ENCODE data around the gene SPATS2.
"Not testable (repeated sequence)": the region's sequence is repeated elsewhere in the genome, so short reads cannot be mapped to it uniquely, and the experiment has no call there.

SPATS2 gene

DNA sequence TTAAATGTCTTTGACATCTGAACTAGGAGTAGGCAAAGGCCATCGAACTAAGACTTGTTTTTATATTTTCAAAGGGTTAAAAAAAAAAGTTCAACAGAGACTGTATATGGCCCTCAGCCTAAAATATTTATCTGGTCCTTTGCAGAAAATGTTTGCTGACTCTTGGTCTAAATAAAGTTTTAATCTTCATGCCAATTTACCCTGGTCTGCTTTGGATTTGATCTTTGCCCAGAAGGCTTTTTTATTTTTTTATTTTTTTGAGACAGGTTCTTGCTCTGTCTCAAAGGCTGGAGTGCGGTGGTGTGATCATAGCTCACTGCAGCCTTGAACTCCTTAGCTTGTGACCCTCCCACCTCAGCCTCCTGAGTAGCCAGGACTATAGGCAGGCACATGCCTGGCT, 47.1 kb downstream of the SPATS2 start:
- DNase-seq = no peak

DNA sequence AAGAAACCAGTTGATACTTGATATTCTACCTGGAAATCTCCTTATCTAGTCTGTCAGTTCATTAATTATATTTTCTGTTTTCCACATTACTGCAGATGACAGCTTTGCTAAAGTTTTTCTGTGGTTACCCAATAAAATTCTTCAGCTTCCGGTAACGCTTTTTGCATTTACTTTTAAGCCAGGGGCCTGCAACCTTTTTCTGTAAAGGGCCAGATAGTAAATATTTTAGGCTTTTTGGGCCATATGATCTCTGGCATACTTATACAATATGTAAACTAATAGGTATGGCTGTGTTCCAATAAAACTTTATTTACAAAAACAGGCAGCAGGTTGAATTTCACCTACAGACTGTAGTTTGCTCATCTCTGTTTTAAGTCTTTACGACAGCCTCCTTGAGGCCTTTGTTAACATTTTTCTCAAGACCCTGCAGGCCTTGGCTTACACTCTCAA, 48.3 kb downstream of the SPATS2 start:
- DNase-seq = no peak

DNA sequence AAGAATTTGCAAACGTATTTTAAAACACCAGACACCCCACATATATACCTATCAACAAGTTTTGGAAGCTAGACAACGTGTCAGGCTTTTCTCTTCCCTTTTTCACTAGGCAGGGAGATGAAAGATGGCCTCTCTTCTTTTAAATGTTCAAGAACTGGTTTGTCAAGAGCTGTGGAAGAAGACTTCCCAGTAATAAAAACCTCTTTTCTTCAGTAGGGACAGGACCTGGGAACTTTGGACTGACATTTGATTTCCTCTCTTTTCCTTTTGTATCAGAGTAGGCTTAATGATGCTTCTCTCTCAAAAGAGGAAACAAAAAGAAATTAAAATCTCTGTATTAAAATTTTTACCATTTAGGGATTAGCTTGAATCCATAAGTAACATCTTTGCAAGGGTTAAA, 49.6 kb downstream of the SPATS2 start:
- DNase-seq = no peak

DNA sequence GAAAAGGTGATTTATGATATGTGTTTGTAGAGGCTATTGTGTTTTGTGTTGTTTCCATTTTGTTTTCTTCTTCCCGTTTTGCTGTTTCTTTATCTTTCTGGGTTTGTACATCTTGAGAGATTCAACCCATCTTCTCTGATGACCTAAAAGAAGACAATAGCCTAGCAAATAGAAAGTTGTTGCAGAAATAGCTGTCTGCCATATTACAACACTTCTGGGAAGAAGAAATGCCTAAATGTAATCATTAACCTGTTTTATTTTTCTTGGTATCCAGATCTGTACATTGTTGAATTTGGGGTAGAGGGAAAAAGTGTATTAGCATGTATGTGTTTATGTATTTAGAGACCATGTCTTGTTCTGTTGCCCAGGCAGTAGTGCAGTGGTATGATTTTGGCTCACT, 50.3 kb downstream of the SPATS2 start:
- DNase-seq = no peak

DNA sequence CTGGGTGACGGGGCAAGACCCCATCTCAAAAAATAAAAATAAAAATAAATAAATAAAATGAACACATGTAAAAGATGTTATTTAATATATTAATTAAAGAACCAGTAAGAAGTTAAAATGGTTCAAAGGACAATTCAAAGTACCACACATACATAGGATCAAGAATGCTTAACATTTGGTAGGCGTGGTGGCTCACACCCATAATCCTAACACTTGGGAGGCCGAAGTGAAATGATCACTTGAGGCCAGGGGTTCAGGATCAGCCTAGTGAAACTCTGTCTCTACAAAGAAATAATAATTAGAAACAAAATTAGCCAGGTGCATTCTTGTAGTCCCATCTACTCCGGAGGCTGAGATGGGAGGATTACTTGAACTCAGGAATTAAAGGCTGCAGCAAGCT, 53.3 kb downstream of the SPATS2 start:
- no peak for DNase-seq

DNA sequence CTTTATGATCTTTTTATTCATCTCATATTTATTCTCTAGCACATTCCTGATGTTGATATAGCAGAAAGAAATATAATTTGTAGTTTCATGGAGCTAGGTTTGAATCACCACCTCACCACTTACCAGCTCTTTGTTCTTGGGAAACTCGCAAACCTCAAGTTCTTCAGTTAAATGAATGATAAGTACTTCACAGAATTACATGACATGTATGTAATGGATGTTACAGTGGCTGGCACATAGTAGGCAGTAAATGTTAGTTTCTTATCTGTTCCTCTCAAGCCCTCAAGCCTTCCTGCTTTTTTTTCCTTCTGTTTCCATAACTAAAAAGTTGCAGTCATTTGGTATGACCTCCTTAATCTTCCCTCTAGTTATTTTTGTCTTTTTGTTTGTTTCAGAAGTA, 54.9 kb downstream of the SPATS2 start:
- DNase-seq = no peak

DNA sequence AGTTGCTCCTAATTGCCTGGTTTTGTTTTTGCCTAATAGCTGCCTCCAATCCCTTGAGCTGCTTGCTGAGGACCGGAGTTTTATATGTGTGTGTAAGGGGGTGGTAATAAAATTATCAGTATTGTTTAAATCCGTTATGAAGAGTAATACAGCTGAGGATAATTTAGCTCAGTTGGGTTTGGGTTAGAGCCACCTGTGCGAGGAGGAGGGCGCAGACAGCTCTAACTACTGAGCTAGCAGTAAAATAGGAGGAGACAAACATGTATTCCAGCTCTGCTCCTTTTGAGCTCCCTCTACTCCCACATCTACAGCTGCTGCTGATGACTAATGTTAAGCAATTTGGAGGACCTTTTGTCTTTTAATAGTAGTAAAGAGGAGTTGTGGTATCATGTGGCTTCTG, 61.5 kb downstream of the SPATS2 start:
- no peak for DNase-seq

DNA sequence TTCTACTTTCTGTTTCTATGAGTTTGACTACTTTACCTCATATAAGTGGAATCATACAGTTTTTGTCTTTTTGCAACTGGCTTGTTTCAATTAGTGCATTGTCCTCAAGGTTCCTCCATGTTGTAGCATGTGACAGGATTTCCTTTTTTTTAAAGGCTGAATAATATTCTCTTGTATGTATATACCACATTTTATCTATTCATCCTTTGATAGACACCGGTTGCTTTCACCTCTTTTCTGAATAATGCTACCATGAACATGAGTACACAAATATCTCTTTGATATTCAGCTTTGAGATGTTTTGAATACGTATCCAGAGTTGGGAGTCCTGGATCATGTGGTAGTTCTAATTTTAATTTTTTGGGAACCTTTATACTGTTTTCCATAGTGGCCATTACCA, 65.4 kb downstream of the SPATS2 start:
- DNase-seq = no peak

DNA sequence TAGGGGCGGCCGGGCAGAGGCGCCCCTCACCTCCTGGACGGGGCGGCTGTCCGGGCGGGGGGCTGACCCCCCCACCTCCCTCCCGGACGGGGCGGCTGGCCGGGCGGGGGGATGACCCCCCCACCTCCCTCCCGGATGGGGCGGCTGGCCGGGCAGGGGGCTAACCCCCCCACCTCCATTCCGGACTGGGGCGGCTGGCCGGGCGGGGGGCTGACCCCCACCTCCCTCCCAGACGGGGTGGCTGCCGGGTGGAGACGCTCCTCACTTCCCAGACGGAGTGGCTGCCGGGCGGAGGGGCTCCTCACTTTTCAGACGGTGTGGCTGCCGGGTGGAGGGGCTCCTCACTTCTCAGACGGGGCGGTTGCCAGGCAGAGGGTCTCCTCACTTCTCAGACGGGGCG, 69.5 kb downstream of the SPATS2 start:
- not testable (repeated sequence) for DNase-seq

DNA sequence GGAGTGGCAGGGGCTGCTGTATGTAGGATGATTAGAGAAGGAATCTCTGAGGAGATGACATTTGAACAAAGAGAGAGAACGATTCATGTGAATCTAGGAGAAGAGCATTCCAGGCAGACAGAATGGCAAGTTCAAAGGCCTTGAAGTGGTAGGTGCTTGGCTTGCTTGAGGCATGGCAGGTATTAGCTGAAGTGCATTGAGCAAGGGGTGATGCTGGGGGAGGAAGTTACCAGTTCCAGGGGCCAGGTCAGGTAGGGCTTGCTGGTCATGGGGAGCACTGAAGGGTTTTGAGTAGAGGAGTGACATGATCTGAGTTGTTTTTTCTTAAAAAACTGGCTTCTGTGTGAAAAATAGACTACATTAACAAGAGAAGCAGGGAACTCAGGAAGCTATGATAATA, 71.8 kb downstream of the SPATS2 start:
- DNase-seq = no peak

DNA sequence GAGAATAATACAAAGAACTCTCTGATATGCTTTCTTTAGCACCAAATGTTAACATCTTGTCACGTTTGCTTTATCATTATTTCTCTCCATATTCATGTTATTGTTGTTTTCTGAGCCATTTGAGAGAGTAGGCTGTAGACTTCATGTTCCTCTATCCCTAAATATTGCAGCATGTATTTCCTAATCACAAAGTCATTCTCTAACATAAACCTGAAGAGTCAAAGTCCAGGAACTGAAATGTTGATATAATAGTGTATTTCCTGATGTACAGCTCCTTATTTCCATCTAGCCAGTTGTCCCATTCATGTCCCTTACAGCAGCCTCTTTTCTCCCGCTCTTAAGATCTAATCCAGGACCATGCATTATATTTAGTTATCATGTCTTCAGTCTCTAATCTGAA, 72.8 kb downstream of the SPATS2 start:
- DNase-seq = no peak

DNA sequence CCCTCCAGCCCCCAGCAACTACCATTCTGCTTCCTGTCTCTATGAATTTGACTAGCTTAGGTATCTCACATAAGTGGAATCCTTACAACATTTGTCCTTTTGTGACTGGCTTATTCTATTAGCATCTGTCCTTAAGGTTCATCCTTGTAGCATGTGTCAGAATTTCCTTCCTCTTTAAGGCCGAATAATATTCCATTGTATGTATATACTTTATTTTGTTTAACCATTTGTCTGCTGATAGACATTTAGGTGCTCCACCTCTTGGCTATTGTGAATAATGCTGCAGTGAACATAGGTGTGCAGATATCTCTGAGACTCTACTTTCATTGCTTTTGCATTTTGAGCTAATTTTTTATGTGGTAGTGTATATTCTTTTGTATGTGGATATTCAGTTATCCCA, 75.7 kb downstream of the SPATS2 start:
- no peak for DNase-seq

DNA sequence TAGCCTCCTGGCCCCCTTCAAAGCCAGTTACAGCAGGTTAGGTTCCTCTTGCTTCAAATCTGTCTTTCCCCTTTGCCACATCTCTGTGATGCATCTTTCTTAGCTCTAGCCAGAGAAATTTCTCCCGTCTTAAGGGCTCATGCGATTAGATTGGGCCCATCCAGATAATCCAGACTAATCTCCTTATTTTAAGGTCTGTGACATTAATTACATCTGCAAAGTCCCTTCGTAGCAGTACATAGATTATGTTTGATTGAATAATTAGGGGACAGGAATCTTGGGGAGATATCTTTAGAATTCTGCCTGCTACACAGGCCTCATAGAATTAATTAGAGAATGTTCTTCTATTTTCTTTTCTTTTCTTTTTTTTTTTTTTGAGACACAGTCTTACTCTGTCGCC, 79.3 kb downstream of the SPATS2 start:
- DNase-seq = no peak

DNA sequence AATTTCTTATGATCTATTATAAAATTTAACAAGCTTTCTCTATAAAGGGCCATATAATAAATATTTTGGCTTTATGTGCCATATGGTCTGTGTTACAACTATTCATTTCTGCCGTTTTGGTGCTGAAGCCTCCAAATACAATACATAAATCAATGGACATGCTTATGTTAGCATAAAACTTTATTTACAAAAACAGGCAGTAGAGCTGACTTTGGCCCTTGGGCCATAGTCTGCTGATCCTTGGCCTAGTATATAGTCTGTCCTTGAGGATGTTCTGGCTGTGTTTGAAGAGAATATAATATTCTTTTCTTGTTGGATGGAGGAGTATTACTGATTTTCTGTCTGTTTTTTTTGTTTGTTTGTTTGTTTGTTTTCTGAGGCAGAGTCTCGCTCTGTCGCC, 81.6 kb downstream of the SPATS2 start:
- no peak for DNase-seq

DNA sequence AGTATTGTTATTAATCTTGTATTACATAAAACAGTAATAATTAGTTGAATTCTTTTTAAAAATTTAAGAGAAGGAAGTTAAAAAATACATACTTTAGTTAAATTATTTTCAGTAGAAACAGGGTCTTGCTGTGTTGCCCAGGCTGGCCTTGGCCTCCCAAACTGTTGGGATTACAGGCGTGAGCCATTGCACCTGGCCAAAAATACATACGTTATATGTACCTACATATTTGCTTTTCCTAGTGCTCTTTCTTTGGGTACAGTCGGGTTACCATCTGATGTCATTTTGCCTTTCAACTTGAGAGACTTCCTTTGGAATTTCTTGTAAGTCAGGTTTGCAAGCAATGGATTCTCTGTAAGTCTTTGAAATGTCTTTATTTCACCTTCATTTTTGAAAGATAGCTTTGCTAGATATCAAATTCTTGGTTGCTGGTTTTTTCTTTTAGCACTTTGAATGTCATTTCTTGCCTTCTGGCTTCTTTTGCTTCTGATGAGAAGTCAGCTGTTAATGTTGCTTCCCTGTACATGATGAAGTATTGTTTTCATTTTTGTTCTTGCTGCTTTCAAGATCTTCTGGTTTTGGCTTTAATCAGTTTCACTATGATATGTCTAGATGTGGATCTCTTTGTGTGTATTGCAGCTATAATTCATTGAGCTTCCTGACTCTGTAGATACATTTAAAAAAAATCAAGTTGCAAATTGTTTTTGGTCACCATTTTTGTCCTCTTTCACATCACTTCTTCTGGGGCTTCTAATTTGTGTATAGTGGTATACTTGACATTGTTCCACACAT, 84.4 kb downstream of the SPATS2 start:
- no peak for DNase-seq

DNA sequence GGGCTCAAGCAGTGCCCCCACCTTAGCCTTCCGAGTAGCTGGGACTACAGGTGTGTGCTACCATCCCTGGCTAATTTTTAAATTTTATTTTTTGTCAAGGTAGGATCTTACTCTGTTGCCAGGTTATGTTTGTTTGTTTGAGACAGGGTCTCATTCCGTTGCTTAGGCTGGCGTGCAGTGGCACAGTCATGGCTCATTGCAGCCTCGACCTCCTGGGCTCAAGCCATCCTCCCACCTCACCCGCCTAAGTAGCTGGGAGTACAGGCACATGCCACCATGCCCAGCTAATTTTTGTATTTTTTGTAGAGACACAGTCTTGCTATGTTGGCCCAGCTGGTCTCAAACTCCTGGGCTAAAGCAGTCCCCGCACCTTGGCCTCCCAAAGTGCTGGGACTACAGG, 88.2 kb downstream of the SPATS2 start:
- no peak for DNase-seq

DNA sequence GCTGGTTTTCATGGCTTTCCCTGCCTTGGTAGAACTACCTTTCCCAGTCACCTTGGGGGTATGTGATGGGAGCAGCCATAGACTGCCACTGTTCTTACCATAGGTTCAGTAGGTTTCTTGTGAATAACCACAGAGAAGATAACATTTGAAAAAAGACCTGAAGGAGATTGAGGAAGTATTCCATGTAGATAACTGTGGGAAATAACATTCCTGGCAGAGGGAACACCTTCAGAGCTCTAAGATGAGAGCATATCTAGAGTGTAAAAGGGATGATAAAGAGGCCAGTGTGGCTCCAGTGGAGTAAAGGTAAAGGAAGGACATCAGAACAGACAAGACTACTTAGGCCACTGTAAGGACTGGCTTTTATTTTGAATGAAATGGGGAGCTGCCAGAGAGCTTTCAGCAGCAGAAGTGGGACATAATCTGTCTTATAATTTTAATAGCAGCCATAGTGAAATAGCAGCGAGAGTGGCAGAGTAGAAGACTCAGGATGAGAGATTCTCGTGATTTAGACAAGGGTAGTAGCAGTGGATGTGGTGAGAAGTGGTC, 88.9 kb downstream of the SPATS2 start:
- DNase-seq = no peak

DNA sequence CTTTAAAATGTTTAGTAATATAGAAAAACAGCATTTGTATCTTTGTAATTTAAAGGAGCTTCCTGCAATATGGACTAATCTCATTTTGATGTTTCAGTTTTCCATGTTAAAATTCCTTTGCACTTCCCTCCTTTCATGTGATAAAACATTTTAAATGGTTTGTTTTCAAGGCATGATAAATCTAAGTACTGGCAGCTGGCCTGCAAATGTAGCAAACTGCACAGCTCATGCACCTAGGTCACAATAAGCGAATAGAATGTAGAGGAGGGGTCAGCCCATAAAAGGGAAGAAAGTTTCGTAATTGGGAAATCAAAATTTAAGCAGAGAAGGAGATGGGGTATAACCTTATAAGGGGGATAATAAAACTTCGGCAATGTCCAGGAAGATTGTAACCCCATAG, 91.6 kb downstream of the SPATS2 start:
- no peak for DNase-seq

DNA sequence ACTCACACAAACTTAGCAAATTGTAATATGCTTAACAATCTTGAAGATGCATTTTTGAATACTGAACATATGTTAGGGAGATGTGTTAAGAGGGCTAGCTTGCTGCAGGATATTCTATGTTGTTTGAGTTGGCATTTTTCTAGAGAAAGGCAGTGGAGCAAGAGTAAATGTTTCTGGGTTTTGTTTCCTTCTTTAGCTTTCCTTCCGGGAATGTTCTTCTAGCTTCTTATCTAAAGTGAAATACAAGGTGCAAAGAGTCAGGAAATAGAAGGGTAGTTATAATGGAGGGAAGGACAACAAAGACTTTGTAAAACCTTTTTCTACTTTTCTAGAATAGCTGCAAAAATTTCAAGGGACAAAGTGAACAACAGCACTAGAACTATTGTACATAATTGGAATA, 94.0 kb downstream of the SPATS2 start:
- no peak for DNase-seq

DNA sequence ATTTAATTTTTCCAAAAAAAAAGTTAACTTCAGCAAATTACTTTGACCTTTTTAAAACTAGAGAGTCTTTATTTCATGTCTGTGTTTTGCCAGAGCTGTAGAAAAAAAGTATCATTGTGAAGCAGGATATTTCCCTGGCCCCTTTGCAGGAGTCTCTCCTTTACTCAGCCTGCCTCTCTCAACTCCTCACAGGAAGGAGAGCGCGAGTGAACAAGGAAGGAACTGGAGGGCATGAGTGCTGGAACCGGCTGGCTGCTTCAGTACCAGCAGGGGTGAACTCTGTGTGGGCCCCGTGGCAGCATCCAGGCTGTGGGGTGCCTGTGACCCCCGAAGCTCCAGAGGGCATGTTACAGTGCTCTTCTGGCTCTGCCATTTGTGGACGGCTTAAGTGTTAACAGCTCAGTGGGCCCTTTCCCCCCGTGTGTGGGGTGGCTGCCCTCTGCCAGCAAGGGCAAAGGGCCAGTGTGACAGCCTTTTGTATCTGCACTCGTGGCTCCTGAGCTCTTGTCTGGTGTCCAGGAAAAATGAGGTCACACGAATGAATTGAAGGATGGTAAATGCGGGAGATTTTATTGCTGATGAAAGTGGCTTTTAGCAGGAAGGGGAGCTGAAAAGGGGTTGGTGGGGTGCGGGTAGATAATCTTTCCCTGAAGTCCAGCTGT, 95.0 kb downstream of the SPATS2 start:
- no peak for DNase-seq

DNA sequence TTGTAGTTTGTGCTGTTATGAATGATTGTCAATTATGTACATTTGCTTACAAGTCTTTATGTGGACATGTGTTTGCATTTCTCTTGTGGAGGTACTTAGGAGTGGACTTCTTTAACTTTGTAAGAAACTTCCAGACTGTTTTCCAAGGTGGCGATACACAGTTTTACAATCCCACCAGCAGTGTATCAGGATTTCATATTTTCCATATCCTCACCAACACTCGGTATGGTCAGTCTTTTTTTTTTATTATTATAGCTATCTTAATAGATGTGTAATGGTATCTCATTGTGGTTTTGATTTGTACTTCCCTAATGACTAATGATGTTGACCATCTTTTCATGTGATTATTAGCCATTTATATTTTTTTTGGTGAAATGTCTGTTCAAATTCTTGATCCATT, 97.9 kb downstream of the SPATS2 start:
- no peak for DNase-seq

DNA sequence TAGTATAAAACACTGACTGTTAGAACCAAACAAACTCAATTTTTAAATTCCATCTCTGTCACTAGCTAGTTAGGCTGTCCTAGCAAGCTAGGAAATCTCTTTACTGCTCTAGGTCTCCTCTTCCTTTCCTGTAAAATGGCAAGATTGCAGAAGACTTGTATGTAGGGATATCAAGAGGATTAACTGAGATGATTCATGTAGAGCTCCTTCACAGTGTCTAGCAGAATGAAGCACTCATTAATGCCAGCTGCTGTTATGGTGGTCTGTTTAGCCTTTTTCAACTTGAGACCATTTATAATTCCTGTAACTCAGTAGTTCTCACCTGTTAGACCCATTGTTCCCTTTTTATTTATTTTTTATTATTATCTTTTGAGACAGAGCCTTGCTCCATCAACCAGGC, 103.7 kb downstream of the SPATS2 start:
- DNase-seq = no peak

DNA sequence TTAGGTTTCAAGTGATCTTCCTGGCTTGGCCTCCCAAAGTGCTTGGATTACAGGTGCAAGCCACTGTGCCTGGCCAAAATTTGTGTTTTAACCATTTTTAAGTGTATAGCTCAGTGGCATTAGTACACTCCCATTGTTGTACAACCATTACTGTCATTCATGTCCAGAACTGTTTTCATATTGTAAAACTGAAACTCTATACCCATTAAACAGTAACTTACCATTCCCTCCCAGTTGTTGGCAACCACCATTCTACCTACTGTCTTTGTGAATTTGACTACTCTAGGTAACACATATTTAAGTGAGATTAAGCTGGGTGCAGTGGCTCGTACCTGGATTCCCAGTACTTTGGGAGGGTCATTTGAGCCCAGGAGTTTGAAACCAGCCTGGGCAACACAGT, 104.3 kb downstream of the SPATS2 start:
- DNase-seq = no peak

DNA sequence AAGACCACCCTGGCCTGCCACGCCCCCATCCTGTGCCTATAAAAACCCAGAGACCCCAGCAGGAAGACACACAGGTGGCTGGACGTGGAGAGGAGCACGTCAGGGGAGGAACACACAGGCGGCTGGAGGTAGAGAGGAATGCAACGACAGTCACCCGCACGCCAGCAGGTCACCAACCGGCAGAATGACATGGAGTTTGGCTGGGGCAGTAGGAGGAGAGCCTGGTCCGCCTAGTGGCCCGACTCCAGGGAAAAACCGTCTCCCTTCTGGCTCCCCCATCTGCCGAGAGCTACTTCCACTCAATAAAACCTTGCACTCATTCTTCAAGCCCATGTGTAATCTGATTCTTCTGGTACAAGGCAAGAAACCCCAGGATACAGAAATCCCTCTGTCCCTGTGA, 108.8 kb downstream of the SPATS2 start:
- DNase-seq = peak; percentile 27

Measured in NCI-H1694 (cell line).